Measurements from ENCODE around the gene RANBP1. TPM values are rescaled to one million over a fixed set of nuclear protein-coding genes. Genes with fewer than 3 reads are reported as not detected.

RANBP1 gene
- total RNA-seq, 2 donors from 2014 or later: 295 to 349 TPM

- Mint-ChIP-seq H3K36me3 (no peaks in the 10 kb centered on the region), H3K9me3 (peaks cover 0 to 5% of the 10 kb centered on the region in 2 donors), H3K27ac (no peak overlapping the region)
- DNase-seq (ENCODE audit: low spot score in 2 of 2): no peak
- ATAC-seq: no peak
These were observed 49.0 kb downstream of the RANBP1 start for GRCh38 chr22:20164863-20165262.

DNA sequence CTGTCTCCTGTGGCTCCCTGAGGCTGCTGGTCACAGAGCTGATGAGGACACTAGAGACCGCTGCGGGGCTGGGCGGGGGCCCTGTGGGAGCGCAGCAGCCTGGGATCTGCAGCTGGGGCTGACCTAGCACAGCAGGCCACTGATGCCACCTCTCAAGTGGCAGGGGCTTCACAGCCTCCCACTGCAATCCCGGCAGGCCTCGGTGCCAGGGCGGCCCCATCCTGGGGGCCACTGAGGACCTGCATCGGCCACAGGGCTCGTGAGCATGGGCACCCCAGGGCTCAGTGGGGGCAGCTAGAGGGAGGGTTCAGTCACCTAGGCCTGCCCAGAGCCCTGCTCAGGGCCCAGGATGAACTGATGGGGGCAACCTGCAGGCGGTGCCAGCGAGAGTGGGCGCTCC is 49.5 kb downstream of the RANBP1 start:
- Mint-ChIP-seq H3K36me3 (no peaks in the 10 kb centered on the region), H3K27ac (no peak overlapping the region), H3K9me3 (peaks cover 0 to 5% of the 10 kb centered on the region in 2 donors)
- no peak for DNase-seq (ENCODE audit: low spot score in 2 of 2)
- no peak for ATAC-seq

DNA sequence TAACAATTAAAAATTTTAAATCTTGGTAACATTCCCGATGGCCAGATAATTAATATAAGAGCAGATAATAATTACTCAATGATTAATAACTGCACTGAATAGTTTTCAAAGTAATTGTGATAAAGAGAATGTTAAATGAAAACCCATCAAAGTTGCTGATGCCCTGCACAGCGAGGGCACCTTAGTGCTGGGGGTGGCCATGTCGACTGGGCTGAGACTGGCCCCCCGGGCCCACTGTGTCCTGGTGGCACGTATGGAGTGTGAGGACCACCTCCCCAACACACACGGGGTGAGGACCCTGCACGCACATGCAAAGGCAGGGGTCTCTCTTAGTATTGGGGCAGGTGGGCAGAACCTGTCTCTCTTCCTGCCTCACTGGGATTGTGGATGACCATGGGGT is 50.0 kb downstream of the RANBP1 start:
- peaks cover 0 to 5% of the 10 kb centered on the region in 2 donors for H3K9me3 Mint-ChIP-seq
- ATAC-seq: no peak

DNA sequence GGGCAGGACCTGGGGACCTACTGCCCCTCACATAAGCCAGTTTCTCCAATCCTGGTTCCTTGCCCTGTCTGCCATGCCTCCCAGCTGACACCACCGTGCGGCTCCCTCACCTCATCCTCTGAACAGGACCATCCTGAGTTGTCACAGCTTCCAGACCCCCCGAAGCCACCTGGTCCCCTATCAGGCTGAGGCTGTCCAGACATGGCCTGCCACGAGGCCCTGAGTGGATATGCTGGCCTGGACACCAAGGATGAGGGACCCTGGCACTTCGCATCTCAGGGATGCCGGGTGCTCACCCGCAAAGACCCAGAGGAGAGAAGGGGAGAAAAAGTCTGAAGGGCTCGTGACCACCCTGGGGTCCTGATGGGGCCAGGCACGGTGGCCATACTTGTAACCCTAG is 50.8 kb downstream of the RANBP1 start:
- H3K9me3 Mint-ChIP-seq: peaks cover 0 to 5% of the 10 kb centered on the region in 2 donors
- ATAC-seq: no peak
- no peak overlapping the region for H3K27ac Mint-ChIP-seq
- H3K36me3 Mint-ChIP-seq: no peaks in the 10 kb centered on the region
- no peak for DNase-seq (ENCODE audit: low spot score in 2 of 2)

More for the DNA sequence above, 50.0 kb downstream of the RANBP1 start:
- no peak for DNase-seq (ENCODE audit: low spot score in 2 of 2)
- H3K36me3 Mint-ChIP-seq: no peaks in the 10 kb centered on the region
- H3K27ac Mint-ChIP-seq: no peak overlapping the region

DNA sequence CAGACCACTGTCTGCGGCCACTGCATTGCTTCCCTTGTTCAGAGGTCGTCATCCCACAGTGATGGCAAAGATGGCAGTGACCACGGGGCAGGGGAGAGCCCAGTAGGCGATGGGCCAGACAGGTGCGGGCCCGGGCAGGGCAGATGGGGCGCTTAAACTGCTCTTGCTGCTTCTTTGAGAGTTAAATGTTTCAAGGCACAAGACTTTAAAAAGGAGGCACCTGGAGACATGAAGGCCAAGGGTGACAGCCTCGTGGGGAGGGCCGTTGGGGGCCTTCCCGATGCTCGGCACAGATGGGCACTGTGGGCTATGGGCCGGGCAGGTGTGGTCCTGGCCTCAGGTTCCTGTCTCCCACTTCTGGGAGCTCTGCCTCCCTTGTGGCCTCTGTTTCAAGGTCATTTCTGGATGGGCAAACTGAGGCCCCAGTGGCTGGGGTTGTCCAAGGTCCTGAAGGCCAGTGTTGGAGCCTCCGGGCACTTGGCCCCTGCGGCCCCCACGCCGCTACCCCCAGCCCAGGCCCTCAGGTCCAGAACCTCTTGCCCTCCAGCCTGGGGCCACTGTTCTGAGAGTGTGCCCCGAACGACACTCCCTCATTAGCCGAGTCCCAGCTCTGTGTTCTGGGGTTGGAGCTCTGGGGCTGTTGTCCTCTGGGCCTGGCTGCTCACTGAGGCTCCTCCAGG is 51.9 kb downstream of the RANBP1 start:
- DNase-seq (ENCODE audit: low spot score in 2 of 2): no peak
- no peak for ATAC-seq
- no peaks in the 10 kb centered on the region for H3K36me3 Mint-ChIP-seq
- H3K9me3 Mint-ChIP-seq: peaks cover 0 to 5% of the 10 kb centered on the region in 2 donors
- H3K27ac Mint-ChIP-seq: no peak overlapping the region

DNA sequence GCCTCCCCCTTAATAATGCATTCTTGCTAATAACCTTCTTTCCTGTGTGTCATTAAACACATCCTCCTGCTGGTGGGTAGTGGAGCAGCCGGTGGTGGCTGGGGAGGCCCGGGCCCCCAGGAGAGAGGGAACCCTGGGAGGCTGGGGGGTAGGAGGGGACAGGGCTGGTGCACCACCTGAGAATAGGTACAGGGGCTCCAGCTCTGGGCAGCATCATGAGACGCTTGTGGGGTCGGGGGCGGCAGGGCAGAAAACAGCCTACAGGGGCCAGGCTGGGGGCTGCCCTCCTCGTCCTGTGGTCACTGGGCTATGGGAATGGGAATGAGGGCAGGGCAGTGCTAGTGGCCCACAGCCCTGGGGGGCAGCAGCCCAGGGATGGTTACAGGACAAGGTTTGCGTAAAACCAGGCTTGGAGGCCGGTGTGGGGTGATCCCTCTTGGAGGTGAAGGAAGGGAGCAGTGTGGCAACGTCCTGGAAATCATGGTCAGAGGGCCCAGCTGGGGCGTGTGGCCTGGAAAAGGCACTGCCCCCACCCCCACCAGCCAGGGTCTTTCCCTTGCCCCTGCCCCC is 53.4 kb downstream of the RANBP1 start:
- H3K9me3 Mint-ChIP-seq: peaks cover 0 to 2% of the 10 kb centered on the region in 2 donors
- ATAC-seq (no peak), DNase-seq (ENCODE audit: low spot score in 2 of 2) (no peak)
- H3K36me3 Mint-ChIP-seq: no peaks in the 10 kb centered on the region
- H3K27ac Mint-ChIP-seq: no peak overlapping the region

DNA sequence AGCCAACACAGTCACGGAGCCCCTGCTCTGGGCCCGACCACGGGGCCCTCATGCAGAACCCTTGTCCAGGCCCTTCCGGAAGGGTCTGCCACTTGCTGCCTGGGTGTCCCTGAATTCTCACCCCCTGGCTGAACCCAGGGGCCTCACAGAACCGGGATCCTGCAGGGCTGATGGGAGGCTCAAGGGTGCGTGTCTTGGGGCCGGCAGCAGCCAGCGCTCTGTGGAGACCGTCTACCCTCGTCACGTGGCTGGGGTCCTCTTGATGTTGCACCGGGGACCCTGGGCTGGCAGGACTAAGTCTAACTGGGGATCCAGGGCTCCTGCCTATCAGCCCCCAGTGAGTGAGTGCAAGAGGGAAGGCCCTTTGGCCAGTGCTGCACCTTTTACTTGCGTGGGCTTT is 54.3 kb downstream of the RANBP1 start:
- H3K9me3 Mint-ChIP-seq: no peaks in the 10 kb centered on the region
- ATAC-seq: no peak
- peak overlapping the region in 1 of 2 donors; percentile 85 for H3K27ac Mint-ChIP-seq
- H3K36me3 Mint-ChIP-seq: no peaks in the 10 kb centered on the region
- DNase-seq (ENCODE audit: low spot score in 2 of 2): no peak

DNA sequence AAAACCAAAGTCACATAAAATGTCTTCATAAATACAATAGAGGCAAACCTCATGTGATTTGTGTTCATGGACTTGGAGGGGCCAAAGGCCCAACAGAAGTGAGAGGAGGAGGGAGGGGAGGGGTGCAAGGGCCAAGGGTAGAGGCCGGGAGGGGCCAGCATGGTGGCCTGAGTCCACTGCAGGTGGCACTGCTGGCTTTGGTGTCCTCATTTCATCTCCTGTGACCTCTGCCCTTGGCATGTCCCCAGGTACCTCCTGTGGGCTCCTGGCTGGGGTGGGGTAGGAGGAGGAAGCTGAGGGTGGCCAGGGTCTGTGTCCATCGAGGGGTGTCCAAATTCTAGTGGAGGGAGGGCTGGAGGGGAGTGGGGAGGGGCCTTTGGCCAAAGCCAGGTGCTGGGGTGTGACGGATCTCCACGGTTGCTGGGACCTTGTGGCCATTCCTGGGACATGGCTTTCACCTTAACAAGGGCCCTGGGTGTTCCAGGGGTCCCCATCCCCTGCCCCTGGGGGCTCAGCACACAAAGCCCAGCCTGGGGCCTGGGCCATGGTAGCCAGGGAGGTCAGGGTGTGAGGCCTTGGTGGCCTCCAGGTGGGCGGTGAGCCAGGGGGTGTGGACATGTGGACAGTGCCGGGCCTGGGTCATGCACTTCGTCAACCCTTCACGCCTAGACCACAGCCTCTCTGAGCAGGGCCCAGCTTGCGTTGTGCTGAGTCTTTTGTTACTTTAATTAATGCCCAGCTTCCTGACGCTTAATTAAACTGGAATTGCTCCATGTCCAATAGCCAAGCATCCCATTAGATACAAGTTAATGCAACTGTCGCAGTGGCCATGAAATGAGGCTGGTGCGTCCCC is 55.6 kb downstream of the RANBP1 start:
- Mint-ChIP-seq H3K36me3 (no peaks in the 10 kb centered on the region), H3K27ac (no peak overlapping the region), H3K9me3 (no peaks in the 10 kb centered on the region)
- ATAC-seq (no peak), DNase-seq (ENCODE audit: low spot score in 2 of 2) (no peak)

DNA sequence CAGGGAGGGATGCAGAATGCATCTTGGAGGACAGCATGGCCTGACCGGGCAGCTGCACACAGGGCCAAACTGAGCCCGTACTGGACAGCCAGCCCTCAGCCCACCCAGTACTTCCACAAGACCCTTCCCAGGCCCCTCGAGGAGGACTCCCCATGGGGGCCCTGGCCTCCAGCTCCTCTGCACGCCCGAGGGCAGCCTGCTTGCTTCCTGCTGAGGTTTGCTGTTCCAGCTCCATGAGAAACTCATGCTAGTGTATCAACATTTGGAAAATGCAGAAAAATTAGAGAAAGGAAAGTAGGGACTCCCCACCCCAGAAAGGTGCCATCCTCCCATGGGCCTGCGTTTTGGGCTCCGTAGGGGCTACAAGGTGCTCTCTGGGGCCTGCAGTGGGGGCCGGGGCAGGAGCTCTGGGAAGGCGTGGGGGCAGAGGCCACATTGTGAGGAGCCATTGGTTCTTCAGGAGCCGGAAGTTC is 56.3 kb downstream of the RANBP1 start:
- Mint-ChIP-seq H3K27ac (no peak overlapping the region), H3K9me3 (no peaks in the 10 kb centered on the region), H3K36me3 (no peaks in the 10 kb centered on the region)
- ATAC-seq (no peak), DNase-seq (ENCODE audit: low spot score in 2 of 2) (no peak)

GRCh38 chr22:20173246-20173645 is 57.3 kb downstream of the RANBP1 start:
- Mint-ChIP-seq H3K9me3 (no peaks in the 10 kb centered on the region), H3K36me3 (no peaks in the 10 kb centered on the region), H3K27ac (no peak overlapping the region)
- DNase-seq (ENCODE audit: low spot score in 2 of 2): no peak
- ATAC-seq: no peak

- DNase-seq (ENCODE audit: low spot score in 2 of 2) (no peak), ATAC-seq (no peak)
- H3K36me3 Mint-ChIP-seq: no peaks in the 10 kb centered on the region
- no peak overlapping the region for H3K27ac Mint-ChIP-seq
- no peaks in the 10 kb centered on the region for H3K9me3 Mint-ChIP-seq
These were observed 57.9 kb downstream of the RANBP1 start for GRCh38 chr22:20173772-20174171.

DNA sequence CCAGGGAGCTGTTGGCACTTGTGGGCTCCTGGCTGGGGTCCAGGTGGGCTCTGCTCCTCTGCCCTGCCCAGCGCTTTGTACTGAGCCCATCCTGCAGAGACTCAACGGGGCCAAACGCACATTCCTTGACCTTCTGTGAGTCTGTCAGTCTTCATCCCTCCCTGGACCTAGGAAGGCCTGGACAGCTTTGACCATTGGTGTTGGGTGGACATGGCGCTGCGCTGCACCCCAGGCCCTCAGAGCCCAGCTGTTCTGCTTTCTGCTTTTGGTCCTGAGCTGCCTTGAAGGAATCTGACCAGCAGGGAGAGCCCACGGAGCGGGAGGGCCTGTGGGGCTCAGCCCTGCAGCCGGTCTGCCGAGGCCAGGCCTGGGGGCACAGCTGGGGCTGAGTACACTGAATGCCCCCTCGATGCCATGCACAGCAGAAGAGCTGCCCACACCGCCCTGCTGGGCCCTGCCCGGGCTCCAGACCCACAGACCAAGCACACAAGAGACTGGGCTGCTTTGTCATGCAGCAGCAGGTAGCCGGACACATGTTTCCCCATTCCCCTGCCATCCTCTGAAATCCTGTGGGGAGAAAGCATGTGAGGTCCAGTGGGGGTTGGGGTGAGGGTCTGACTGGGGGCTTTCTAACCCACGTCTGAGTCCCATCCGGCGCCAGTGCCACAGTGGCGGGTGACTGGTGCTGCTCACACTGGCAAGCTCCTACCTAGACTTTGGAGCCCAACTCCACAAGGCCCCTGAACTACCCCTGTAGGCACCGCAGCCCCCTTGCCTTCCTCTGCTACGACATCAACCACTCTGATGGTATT is 59.1 kb downstream of the RANBP1 start:
- Mint-ChIP-seq H3K27ac (no peak overlapping the region), H3K9me3 (no peaks in the 10 kb centered on the region), H3K36me3 (no peaks in the 10 kb centered on the region)
- ATAC-seq: no peak
- no peak for DNase-seq (ENCODE audit: low spot score in 2 of 2)

- no peak overlapping the region for H3K27ac Mint-ChIP-seq
- no peaks in the 10 kb centered on the region for H3K36me3 Mint-ChIP-seq
- DNase-seq (ENCODE audit: low spot score in 2 of 2) (no peak), ATAC-seq (no peak)
- H3K9me3 Mint-ChIP-seq: no peaks in the 10 kb centered on the region
These were observed 59.6 kb downstream of the RANBP1 start for GRCh38 chr22:20175597-20175900.

GRCh38 chr22:20176421-20177085 is 60.6 kb downstream of the RANBP1 start:
- ATAC-seq (no peak), DNase-seq (ENCODE audit: low spot score in 2 of 2) (no peak)
- Mint-ChIP-seq H3K27ac (no peak overlapping the region), H3K36me3 (no peaks in the 10 kb centered on the region), H3K9me3 (no peaks in the 10 kb centered on the region)
